ENCODE data around the gene PRKG1.

GRCh38 chr10:52115823-52116222 is 1041.5 kb downstream of the PRKG1 start:
- TF ChIP-seq CTCF (conservative IDR thresholded peaks at IDR 0.05; ENCODE audit: low read depth, low read length) (no peak), MAZ (IDR thresholded peaks at IDR 0.05; ENCODE audit: borderline replicate concordance, low read depth, low read length) (no peak)
